SKM-1 treated with dmso at 0.1 percent for 144 hours (cell line): ENCODE measurements around the gene POU2F3.
"Not testable (repeated sequence)": the region's sequence is repeated elsewhere in the genome, so short reads cannot be mapped to it uniquely, and the experiment has no call there.

Source experiments
- DNase-seq: peaks from one replicate; lab custom pipeline; 2025; ENCODE audit not compliant: unreplicated experiment; lab: John Stamatoyannopoulos, UW

POU2F3 gene

DNA sequence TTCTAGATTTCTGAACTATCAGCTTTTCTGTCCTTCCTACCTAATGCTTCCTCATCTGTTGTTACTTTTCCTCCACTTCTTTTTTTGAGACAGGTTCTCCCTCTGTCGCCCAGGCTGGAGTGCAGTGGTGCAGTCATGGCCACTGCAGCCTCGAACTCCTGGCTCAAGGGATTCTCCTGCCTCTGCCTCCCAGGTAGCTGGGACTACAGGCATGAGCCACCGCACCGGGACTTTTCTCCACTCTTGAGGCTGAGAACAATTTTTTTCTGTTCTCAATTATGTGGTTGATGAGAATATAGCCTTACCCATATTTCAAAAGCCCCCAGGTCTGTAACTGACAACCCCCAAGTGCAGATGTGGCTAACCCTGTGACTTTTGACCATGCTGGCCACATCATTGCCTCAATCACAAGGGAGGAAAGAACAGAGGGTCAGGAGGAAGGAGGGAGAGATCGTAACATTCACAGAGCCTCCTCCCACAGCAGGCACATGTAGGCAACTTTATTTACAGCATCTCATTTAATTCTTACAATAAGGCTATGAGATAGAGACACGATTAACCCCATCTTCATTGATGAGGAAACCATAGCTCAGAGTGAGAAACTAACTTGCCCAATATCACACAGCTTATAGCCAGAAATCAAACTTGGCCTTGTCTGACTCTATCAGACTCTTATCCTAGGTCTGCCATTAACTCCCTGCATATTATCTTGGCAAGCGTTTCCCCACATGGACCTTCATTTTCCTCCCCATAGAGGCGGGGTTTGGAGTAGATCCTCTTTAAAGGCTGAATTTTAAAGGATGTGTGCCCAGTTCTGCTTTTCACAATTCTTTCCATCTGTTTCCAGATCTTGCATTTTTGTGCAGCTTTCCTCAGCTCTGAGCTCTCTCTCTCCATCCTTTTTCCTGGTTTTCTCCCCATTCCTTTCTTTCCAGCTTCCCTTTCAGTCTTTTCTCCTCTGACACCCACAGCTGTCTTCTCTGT lies 9.6 kb downstream of the POU2F3 start:
- no peak for DNase-seq

DNA sequence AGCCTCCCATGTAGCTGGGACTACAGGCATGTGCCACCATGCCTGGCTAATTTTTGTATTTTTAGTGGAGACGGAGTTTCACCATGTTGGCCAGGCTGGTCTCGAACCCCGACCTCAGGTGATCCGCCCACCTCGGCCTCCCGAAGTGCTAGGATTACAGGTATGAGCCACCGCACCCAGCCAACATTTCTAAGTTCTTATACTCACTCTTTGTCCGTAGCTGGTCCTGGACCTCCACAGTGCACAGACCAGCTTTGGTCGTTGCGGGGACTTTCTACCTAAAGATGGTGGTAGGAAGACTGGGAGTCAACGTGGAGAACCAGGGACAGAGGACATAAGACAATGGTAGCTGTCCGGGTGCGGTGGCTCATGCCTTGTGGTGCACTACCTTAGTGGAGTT lies 13.4 kb downstream of the POU2F3 start:
- not testable (repeated sequence) for DNase-seq

- DNase-seq = no peak
These were observed 15.0 kb downstream of the POU2F3 start for GRCh38 chr11:120254788-120255518.

DNA sequence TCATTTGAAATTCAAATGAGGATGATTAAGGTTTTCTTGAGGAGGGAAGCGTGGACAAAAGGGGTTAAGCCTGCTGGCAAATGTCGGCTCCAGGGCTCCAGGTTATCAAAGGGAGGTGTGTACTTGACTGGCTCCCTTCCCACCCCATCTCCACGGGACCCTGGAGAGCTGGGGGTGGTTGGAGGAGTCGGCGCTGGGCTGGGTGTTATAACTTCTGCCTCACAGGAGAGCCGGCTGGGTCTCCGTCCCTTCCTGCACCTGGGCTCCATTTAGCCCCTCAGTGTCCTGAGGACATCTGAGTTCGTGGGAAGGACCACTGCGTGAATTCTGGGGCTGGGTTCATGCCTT lies 15.6 kb downstream of the POU2F3 start:
- no peak for DNase-seq

GRCh38 chr11:120256178-120256577 lies 16.2 kb downstream of the POU2F3 start:
- DNase-seq = no peak

- DNase-seq = no peak
These were observed 16.8 kb downstream of the POU2F3 start for GRCh38 chr11:120256779-120257178.

- no peak for DNase-seq
These were observed 17.4 kb downstream of the POU2F3 start for GRCh38 chr11:120257346-120257745.

DNA sequence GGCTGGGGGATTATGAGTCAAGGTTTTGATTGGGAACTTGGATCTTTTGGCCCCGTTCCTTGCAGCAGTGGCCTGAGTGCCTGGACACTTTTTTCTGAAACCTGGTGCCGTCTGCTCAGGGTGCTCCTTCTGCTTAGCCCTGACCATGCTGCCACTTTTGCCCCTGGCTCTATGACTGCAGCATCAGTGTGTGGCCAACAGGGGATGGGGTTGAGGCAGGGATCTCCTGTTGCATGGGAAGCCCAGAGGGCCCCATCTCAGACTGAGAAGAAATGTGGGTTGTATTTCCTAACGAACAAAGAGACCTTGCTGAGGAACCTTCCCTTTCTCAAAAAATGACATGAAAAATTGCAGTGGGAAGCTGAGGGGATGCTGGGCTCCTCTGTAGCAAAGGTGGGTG lies 18.7 kb downstream of the POU2F3 start:
- no peak for DNase-seq

GRCh38 chr11:120259241-120259640 lies 19.3 kb downstream of the POU2F3 start:
- DNase-seq = no peak

GRCh38 chr11:120259988-120260565 lies 20.1 kb downstream of the POU2F3 start:
- no peak for DNase-seq

GRCh38 chr11:120260616-120261015 lies 20.7 kb downstream of the POU2F3 start:
- no peak for DNase-seq

DNA sequence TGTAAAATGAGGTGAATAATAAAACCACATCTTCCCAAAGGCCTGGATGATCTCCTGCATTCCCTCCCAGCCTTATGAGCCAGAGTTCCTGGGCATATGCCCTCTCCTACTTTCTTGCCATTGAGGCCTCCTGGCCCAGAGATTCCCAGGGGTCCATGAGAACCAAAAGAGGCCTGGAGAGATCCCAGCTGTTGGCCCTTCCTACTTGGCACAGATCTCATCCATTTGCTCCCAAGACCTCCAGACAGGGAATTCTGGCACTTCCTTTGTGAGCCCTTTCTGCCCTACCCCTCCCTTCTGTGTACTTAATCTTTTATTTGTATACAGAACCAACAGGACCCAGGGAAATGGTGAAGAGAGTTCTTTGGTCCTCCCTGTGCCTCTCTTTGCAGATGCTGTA lies 21.4 kb downstream of the POU2F3 start:
- no peak for DNase-seq

GRCh38 chr11:120261931-120262330 lies 22.0 kb downstream of the POU2F3 start:
- DNase-seq = no peak

DNA sequence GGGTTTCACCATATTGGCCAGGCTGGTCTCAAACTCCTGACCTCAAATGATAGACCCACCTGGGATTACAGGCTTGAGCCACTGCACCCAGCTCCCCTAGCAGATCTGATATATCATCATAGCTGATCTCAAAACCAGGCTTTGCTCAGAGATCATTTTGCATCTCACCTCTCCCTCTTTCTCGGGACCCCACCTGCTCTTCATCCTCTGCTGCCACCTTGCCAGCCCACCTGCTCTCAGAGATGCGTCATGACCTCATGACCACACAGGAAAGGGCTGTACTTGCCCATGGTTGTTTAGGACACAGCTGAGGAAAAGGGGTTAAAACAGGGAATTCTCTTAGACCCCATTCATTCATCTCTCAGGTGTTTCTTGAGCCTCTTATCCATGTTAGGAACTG lies 27.4 kb downstream of the POU2F3 start:
- DNase-seq = no peak

- DNase-seq = no peak
These were observed 28.7 kb downstream of the POU2F3 start for GRCh38 chr11:120268686-120269085.

DNA sequence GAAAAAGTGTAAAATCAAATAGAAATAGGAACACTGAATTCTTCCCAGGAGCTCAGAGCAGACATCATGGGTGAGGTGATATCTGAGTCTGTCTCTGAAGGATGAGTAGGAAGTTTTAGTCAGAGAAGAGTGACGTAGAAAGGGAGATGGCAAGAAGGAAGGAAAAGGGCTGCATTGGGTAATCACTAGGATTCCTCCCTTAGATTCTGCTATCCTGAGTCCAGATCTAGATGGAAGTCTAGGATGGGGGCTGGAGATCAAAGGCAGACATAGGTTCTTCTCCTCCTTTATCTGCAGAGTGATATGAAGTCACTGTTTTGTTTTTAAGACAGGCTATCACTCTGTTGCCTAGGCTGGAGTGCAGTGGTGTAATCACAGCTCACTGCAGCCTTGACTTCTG lies 30.4 kb downstream of the POU2F3 start:
- DNase-seq = no peak

DNA sequence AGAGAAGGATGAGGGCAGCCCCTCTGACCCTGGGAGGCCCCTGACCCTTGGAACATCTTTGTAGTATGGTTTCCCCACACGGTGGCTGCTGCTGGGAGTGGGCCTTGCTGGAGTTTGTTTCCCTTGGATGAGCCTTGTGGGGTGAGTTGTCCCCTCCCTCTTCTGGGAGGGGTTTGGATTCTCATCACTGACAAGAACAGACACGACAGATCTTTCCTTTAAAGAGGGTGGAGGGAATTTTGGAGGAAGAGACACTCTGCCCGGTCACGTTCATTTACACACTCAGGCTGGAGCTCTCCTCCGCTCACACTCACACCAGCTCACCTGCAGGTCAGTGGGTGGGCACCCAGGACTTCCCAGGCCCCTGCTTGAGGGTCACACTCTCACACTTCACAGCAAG lies 31.7 kb downstream of the POU2F3 start:
- DNase-seq = no peak

- DNase-seq = no peak
These were observed 32.4 kb downstream of the POU2F3 start for GRCh38 chr11:120272303-120272702.

DNA sequence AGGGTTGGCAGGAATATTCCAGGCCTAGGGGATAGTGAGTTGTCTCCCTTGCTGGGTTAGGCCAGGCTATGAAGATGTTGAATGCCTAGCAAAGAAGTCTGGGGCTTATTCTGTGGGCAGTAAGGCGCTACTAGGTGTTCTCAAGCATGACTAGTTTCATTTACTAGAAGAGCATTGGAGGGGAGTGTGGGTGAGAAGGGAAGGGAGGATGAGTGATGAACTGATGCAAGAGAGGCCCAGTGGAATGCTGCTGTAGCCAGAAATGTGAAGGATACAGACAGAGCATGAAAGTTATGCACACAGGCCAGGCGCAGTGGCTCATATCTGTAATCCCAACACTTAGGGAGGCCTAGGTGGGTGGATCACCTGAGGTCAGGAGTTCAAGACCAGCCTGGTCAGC lies 33.5 kb downstream of the POU2F3 start:
- DNase-seq = no peak

- not testable (repeated sequence) for DNase-seq
These were observed 34.0 kb downstream of the POU2F3 start for GRCh38 chr11:120273956-120274355.

GRCh38 chr11:120279502-120279901 lies 39.6 kb downstream of the POU2F3 start:
- DNase-seq = no peak

DNA sequence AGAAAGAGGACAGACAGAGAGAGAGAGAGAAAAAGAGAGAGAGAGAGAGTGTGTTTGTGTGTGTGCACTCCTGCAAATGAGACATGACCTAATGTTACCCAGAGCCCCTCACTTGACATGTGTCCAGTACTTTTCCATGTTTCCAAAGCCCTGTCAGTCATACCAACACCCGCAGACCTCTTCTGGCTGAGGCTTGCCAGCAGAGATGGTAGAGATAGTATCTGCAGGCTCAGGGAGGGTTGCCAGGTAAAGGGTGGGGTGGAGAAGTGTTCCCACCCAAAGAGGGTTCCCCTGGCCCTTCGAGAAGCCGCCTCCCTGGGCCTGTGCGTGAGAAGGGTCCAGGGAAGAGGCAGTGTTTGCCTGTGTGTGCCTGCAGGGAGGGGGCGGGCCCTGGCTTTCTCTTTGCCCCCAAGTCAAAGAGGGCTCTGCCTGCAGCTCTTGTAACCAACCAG lies 40.7 kb downstream of the POU2F3 start:
- DNase-seq = no peak
